ENCODE results near the gene USP25.

DNA sequence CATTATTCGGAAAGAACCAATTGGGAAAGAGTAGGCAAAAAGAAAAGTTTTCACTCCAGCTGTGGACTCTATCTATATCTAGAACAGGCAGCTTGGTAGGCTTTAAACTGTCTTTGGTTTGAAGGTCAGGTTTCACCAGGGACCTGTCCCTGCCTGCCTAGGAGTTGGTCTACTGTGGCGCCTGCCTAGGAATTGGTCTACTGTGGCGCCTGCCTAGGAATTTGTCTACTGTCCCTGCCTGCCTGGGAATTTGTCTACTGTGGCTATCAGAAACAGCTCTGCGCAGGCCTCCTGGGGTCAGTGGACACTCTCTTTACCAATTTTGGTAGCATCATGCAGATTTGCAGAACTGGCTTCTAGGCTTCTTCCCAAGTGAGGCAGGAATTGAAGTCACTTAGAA, 13.8 kb downstream of the USP25 start:
- TF ChIP-seq CTCF (conservative IDR thresholded peaks at IDR 0.05; ENCODE audit: low read depth in 2 of 2) = no peak
- TF ChIP-seq EZH2 (IDR thresholded peaks at IDR 0.05; ENCODE audit: low read depth, unreplicated experiment) = no peak
- no peak for TF ChIP-seq POLR2AphosphoS5 (IDR thresholded peaks at IDR 0.05; ENCODE audit: low read depth)
- TF ChIP-seq, protein P1, sequence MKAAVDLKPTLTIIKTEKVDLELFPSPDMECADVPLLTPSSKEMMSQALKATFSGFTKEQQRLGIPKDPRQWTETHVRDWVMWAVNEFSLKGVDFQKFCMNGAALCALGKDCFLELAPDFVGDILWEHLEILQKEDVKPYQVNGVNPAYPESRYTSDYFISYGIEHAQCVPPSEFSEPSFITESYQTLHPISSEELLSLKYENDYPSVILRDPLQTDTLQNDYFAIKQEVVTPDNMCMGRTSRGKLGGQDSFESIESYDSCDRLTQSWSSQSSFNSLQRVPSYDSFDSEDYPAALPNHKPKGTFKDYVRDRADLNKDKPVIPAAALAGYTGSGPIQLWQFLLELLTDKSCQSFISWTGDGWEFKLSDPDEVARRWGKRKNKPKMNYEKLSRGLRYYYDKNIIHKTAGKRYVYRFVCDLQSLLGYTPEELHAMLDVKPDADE (IDR thresholded peaks at IDR 0.05) = no peak
- TF ChIP-seq ZNF114 (CRISPR knock-in tag; IDR thresholded peaks at IDR 0.05) = no peak
- TF ChIP-seq, protein P2, sequence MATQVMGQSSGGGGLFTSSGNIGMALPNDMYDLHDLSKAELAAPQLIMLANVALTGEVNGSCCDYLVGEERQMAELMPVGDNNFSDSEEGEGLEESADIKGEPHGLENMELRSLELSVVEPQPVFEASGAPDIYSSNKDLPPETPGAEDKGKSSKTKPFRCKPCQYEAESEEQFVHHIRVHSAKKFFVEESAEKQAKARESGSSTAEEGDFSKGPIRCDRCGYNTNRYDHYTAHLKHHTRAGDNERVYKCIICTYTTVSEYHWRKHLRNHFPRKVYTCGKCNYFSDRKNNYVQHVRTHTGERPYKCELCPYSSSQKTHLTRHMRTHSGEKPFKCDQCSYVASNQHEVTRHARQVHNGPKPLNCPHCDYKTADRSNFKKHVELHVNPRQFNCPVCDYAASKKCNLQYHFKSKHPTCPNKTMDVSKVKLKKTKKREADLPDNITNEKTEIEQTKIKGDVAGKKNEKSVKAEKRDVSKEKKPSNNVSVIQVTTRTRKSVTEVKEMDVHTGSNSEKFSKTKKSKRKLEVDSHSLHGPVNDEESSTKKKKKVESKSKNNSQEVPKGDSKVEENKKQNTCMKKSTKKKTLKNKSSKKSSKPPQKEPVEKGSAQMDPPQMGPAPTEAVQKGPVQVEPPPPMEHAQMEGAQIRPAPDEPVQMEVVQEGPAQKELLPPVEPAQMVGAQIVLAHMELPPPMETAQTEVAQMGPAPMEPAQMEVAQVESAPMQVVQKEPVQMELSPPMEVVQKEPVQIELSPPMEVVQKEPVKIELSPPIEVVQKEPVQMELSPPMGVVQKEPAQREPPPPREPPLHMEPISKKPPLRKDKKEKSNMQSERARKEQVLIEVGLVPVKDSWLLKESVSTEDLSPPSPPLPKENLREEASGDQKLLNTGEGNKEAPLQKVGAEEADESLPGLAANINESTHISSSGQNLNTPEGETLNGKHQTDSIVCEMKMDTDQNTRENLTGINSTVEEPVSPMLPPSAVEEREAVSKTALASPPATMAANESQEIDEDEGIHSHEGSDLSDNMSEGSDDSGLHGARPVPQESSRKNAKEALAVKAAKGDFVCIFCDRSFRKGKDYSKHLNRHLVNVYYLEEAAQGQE (IDR thresholded peaks at IDR 0.05; ENCODE audit: unreplicated experiment) = no peak
- TF ChIP-seq EZH2phosphoT487 (IDR thresholded peaks at IDR 0.05; ENCODE audit: unreplicated experiment) = no peak
- no peak for TF ChIP-seq ZNF331 (CRISPR knock-in tag; IDR thresholded peaks at IDR 0.05; ENCODE audit: low read depth)
- TF ChIP-seq CREB1 (CRISPR knock-in tag; IDR thresholded peaks at IDR 0.05; ENCODE audit: low read depth) = no peak
- TF ChIP-seq JUNB (IDR thresholded peaks at IDR 0.05; ENCODE audit: unreplicated experiment) = no peak
- no peak for TF ChIP-seq STAT1 (IDR thresholded peaks at IDR 0.05; ENCODE audit: unreplicated experiment)
- no peak for TF ChIP-seq NANOG (IDR thresholded peaks at IDR 0.05; ENCODE audit: borderline replicate concordance)
- TF ChIP-seq, protein P3, sequence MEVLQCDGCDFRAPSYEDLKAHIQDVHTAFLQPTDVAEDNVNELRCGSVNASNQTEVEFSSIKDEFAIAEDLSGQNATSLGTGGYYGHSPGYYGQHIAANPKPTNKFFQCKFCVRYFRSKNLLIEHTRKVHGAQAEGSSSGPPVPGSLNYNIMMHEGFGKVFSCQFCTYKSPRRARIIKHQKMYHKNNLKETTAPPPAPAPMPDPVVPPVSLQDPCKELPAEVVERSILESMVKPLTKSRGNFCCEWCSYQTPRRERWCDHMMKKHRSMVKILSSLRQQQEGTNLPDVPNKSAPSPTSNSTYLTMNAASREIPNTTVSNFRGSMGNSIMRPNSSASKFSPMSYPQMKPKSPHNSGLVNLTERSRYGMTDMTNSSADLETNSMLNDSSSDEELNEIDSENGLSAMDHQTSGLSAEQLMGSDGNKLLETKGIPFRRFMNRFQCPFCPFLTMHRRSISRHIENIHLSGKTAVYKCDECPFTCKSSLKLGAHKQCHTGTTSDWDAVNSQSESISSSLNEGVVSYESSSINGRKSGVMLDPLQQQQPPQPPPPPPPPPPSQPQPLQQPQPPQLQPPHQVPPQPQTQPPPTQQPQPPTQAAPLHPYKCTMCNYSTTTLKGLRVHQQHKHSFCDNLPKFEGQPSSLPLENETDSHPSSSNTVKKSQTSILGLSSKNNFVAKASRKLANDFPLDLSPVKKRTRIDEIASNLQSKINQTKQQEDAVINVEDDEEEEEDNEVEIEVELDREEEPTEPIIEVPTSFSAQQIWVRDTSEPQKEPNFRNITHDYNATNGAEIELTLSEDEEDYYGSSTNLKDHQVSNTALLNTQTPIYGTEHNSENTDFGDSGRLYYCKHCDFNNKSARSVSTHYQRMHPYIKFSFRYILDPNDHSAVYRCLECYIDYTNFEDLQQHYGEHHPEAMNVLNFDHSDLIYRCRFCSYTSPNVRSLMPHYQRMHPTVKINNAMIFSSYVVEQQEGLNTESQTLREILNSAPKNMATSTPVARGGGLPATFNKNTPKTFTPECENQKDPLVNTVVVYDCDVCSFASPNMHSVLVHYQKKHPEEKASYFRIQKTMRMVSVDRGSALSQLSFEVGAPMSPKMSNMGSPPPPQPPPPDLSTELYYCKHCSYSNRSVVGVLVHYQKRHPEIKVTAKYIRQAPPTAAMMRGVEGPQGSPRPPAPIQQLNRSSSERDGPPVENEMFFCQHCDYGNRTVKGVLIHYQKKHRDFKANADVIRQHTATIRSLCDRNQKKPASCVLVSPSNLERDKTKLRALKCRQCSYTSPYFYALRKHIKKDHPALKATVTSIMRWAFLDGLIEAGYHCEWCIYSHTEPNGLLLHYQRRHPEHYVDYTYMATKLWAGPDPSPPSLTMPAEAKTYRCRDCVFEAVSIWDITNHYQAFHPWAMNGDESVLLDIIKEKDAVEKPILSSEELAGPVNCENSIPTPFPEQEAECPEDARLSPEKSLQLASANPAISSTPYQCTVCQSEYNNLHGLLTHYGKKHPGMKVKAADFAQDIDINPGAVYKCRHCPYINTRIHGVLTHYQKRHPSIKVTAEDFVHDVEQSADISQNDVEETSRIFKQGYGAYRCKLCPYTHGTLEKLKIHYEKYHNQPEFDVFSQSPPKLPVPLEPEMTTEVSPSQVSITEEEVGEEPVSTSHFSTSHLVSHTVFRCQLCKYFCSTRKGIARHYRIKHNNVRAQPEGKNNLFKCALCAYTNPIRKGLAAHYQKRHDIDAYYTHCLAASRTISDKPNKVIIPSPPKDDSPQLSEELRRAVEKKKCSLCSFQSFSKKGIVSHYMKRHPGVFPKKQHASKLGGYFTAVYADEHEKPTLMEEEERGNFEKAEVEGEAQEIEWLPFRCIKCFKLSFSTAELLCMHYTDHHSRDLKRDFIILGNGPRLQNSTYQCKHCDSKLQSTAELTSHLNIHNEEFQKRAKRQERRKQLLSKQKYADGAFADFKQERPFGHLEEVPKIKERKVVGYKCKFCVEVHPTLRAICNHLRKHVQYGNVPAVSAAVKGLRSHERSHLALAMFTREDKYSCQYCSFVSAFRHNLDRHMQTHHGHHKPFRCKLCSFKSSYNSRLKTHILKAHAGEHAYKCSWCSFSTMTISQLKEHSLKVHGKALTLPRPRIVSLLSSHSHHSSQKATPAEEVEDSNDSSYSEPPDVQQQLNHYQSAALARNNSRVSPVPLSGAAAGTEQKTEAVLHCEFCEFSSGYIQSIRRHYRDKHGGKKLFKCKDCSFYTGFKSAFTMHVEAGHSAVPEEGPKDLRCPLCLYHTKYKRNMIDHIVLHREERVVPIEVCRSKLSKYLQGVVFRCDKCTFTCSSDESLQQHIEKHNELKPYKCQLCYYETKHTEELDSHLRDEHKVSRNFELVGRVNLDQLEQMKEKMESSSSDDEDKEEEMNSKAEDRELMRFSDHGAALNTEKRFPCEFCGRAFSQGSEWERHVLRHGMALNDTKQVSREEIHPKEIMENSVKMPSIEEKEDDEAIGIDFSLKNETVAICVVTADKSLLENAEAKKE (CRISPR knock-in tag; IDR thresholded peaks at IDR 0.05) = no peak

All from GM23338 (cell line).